HepG2 (cell line): ENCODE data around the gene PRRT1B. TPM values are rescaled to one million over a fixed set of nuclear protein-coding genes. Genes with fewer than 3 reads are reported as not detected.

Experiments used
- ARID5B ChIP-seq: IDR thresholded peaks from 2 replicates; pipeline ENCODE4 v1.4.0; 2020; ENCODE audit warnings: mild to moderate bottlenecking, missing genetic modification reagents
- CSRNP2 ChIP-seq: sonication (generic); formaldehyde crosslinking; conservative IDR thresholded peaks from 2 replicates; pipeline ENCODE4 v1.8.0; 2022; ENCODE audit warnings: low read depth, missing genetic modification reagents
- JUND ChIP-seq: sonication (generic); formaldehyde crosslinking; IDR thresholded peaks from 2 replicates; pipeline ENCODE4 v1.8.0; 2022; ENCODE audit warnings: mild to moderate bottlenecking, missing genetic modification reagents
- MXD4 ChIP-seq: IDR thresholded peaks from 2 replicates; pipeline ENCODE4 v1.6.1; 2016; ENCODE audit warnings: mild to moderate bottlenecking, missing biosample characterization, missing genetic modification reagents
- MXI1 ChIP-seq: IDR thresholded peaks from 3 replicates; pipeline ENCODE4 v1.6.1; 2012; ENCODE audit warnings: low read depth, low read length, inconsistent platforms, borderline replicate concordance
- RXRB ChIP-seq: IDR thresholded peaks from 2 replicates; pipeline ENCODE4 v1.6.1; 2016; ENCODE audit warnings: borderline replicate concordance, missing genetic modification reagents, missing compliant biosample characterization
- SOX6 ChIP-seq, 2 experiments: fragments of 450-650 bp in 1 of 2; sonication (generic) in 1 of 2; formaldehyde crosslinking in 1 of 2; IDR thresholded peaks; 2 replicates each; pipeline versions ENCODE4 v1.4.0 to v1.6.1; 2017 to 2020; ENCODE audit warnings: antibody characterized with exemption in 1 of 2, mild to moderate bottlenecking in 1 of 2, missing genetic modification reagents in 1 of 2
- SP2 ChIP-seq: sonication (generic); formaldehyde crosslinking; IDR thresholded peaks from 2 replicates; pipeline ENCODE4 v1.5.1; 2020; ENCODE audit warnings: mild to moderate bottlenecking, missing genetic modification reagents
- TBX3 ChIP-seq: fragments of 450-650 bp; IDR thresholded peaks from 2 replicates; pipeline ENCODE4 v1.6.1; 2017; ENCODE audit warnings: antibody characterized with exemption, mild to moderate bottlenecking, inconsistent platforms, borderline replicate concordance
- ZBTB25 ChIP-seq: IDR thresholded peaks from 2 replicates; pipeline ENCODE4 v1.6.1; 2018; ENCODE audit warnings: missing genetic modification reagents
- ZNF180 ChIP-seq: sonication (generic); formaldehyde crosslinking; IDR thresholded peaks from 2 replicates; pipeline ENCODE4 v1.4.0; 2020; ENCODE audit warnings: low read depth, missing genetic modification reagents, borderline replicate concordance
- ZNF263 ChIP-seq: sonication (generic); formaldehyde crosslinking; IDR thresholded peaks from 2 replicates; pipeline ENCODE4 v1.4.0; 2020; ENCODE audit warnings: missing genetic modification reagents
- ZNF274 ChIP-seq: sonication (generic); formaldehyde crosslinking; IDR thresholded peaks from 2 replicates; pipeline ENCODE4 v1.5.1; 2020; ENCODE audit warnings: mild to moderate bottlenecking, missing genetic modification reagents
- ZNF510 ChIP-seq: sonication (generic); formaldehyde crosslinking; IDR thresholded peaks from 2 replicates; pipeline ENCODE4 v1.4.0; 2020; ENCODE audit warnings: low read depth, mild to moderate bottlenecking, missing genetic modification reagents
- ZNF614 ChIP-seq: IDR thresholded peaks from 2 replicates; pipeline ENCODE4 v1.6.1; 2018; ENCODE audit warnings: missing biosample characterization, missing genetic modification reagents, inconsistent platforms, borderline replicate concordance
- ZNF678 ChIP-seq: sonication (generic); formaldehyde crosslinking; IDR thresholded peaks from 2 replicates; pipeline ENCODE4 v1.4.0; 2020; ENCODE audit warnings: mild to moderate bottlenecking, missing genetic modification reagents
- ZNF780A ChIP-seq: sonication (generic); formaldehyde crosslinking; IDR thresholded peaks from 2 replicates; pipeline ENCODE4 v1.8.0; 2022; ENCODE audit warnings: mild to moderate bottlenecking, missing genetic modification reagents, moderate library complexity
- ZSCAN9 ChIP-seq: IDR thresholded peaks from 2 replicates; pipeline ENCODE4 v1.6.1; 2016; ENCODE audit warnings: borderline replicate concordance
- polyA plus RNA-seq, 8 experiments: library from polyadenylated mRNA; depleted of rRNA in 3 of 8; stranded (reverse) in 7 of 8; unstranded in 1 of 8; fragments of >200 nt; fragmentation: Illumina TruSeq in 4 of 8; extraction: Trizol in 4 of 8; gene quantifications; 2 replicates each; pipeline versions ENCODE4 v1.2.1 to v1.2.3, GENCODE V29; 2011 to 2016; ENCODE audit warnings: low read depth in 4 of 8, missing spikeins in 1 of 8, mixed read lengths in 1 of 8; ENCODE audit not compliant: insufficient read depth in 1 of 8
- total RNA-seq, 5 experiments: library from RNA; depleted of rRNA; stranded (reverse); fragments of >200 nt; fragmentation: Illumina TruSeq; extraction: Trizol; gene quantifications; 2 replicates each; pipeline ENCODE4 v1.2.3, GENCODE V29; 2016; ENCODE audit warnings: low read depth in 1 of 5
- TF ChIP-seq, protein P1 (sequence below): sonication (generic); formaldehyde crosslinking; IDR thresholded peaks from 2 replicates; pipeline ENCODE4 v1.8.1; 2023; ENCODE audit warnings: mild to moderate bottlenecking, missing genetic modification reagents, borderline replicate concordance
- TF ChIP-seq, protein P2 (sequence below): sonication (generic); formaldehyde crosslinking; IDR thresholded peaks from 2 replicates; pipeline ENCODE4 v1.5.1; 2020; ENCODE audit warnings: missing genetic modification reagents, mild to moderate bottlenecking, borderline replicate concordance

PRRT1B gene
- total and polyA plus RNA-seq, 2 of the 13 experiments (the other 11 are each of a cell fraction or from before 2014, with no cell fraction given) = not detected

DNA sequence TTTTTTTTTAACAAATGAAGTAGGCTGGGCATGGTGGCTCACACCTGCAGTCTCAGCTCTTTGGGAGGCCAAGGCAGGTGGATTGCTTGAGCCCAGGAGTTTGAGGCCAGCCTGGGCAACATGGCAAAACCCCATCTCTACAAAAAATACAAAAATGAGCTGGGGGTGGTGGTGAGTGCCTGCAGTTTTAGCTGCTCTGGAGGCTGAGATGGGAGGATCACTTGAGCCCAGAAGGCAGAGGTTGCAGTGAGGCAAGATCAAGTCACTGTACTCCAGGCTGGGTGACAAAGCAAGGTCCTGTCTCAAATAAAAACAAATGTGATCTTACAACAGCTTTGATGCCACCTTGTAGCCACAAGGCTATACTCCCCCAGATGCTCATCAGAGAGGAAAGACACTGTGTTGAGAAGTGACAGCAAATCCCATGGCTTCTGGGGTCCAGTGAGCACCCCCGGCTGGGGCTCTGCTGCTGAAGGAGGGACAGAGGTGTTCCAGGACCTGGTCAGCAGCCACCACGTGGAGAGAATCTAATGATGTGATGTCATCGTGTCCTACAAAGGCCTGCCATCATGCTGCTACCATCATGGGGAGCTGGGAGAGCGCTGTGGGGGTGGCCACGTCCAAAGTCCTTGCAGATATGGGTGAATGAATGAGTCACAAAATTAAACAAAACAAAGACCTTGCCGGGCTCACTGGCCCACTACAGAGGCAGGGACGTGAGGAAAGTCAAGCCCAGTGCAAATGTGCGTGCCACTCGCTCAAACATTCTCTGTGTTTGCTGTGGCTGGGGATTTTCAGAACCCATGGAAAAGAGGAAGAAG, 60.7 kb downstream of the PRRT1B start (continued):
- TF ChIP-seq SP2 (no peak), ZNF614 (CRISPR knock-in tag) (peak; percentile 92), SOX6 (IDR thresholded peaks at IDR 0.05) (no peak), SOX6 (CRISPR knock-in tag; IDR thresholded peaks at IDR 0.05) (peak; percentile 93), ZNF510 (CRISPR knock-in tag) (no peak), ZNF263 (peak; percentile 81), JUND (CRISPR knock-in tag) (peak; percentile 98), ZSCAN9 (CRISPR knock-in tag) (peak; percentile 79; the same call in 1 of the 2 replicates), ZBTB25 (CRISPR knock-in tag) (peak; percentile 28; the same call in 1 of the 2 replicates), MXD4 (CRISPR knock-in tag) (peak; percentile 93), ARID5B (CRISPR knock-in tag) (peak; percentile 88), RXRB (CRISPR knock-in tag) (peak; percentile 87), TBX3 (peak; percentile 46; the same call in 1 of the 2 replicates), ZNF274 (CRISPR knock-in tag) (no peak), ZNF780A (CRISPR knock-in tag) (no peak), ZNF678 (CRISPR knock-in tag) (no peak), CSRNP2 (no peak), ZNF180 (CRISPR knock-in tag) (no peak), MXI1 (peak; percentile 97; the same call in 2 of the 3 replicates)
- TF ChIP-seq, protein P1, sequence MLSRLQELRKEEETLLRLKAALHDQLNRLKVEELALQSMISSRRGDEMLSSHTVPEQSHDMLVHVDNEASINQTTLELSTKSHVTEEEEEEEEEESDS (CRISPR knock-in tag) = no peak
- TF ChIP-seq, protein P2, sequence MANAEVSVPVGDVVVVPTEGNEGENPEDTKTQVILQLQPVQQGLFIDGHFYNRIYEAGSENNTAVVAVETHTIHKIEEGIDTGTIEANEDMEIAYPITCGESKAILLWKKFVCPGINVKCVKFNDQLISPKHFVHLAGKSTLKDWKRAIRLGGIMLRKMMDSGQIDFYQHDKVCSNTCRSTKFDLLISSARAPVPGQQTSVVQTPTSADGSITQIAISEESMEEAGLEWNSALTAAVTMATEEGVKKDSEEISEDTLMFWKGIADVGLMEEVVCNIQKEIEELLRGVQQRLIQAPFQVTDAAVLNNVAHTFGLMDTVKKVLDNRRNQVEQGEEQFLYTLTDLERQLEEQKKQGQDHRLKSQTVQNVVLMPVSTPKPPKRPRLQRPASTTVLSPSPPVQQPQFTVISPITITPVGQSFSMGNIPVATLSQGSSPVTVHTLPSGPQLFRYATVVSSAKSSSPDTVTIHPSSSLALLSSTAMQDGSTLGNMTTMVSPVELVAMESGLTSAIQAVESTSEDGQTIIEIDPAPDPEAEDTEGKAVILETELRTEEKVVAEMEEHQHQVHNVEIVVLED (CRISPR knock-in tag) = no peak
